Testis (tissue), 2 donors: Measurements from ENCODE around the gene CSF3R.
"Not testable (repeated sequence)": the region's sequence is repeated elsewhere in the genome, so short reads cannot be mapped to it uniquely, and the experiment has no call there.

Experiments
- POLR2A ChIP-seq: fragments of 450-650 bp; IDR thresholded peaks from one replicate; pipeline ENCODE4 v1.6.1; 2017; ENCODE audit warnings: antibody characterized with exemption, mild to moderate bottlenecking, moderate library complexity
- TF ChIP-seq, protein P1 (sequence below), 3 experiments: fragments of 450-650 bp in 2 of 3; fragments of 200-600 bp in 1 of 3; sonication (generic) in 1 of 3; IDR thresholded peaks; one replicate each; pipeline ENCODE4 v1.5.1; 2016 to 2019; ENCODE audit warnings: antibody characterized with exemption in 3 of 3, mild to moderate bottlenecking in 2 of 3, moderate library complexity in 1 of 3

DNA sequence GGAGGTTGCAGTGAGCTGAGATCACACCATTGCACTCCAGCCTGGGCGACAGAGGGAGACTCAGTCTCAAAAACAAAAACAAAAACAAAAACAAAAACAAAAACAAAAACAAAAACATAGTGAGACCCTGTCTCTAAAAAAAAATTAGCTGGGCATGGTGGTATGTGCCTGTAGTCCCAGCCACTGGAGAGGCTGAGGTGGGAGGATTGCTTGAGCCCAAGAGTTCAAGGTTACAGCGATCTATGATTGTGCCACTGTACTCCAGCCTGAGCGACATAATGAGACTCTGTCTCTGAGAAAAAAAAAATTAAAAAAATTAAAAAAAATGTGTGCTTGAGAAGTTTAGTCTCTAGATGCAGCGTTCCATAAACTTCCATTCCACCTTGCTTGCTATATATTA lies 19.2 kb upstream of the CSF3R start:
- TF ChIP-seq, protein P1, sequence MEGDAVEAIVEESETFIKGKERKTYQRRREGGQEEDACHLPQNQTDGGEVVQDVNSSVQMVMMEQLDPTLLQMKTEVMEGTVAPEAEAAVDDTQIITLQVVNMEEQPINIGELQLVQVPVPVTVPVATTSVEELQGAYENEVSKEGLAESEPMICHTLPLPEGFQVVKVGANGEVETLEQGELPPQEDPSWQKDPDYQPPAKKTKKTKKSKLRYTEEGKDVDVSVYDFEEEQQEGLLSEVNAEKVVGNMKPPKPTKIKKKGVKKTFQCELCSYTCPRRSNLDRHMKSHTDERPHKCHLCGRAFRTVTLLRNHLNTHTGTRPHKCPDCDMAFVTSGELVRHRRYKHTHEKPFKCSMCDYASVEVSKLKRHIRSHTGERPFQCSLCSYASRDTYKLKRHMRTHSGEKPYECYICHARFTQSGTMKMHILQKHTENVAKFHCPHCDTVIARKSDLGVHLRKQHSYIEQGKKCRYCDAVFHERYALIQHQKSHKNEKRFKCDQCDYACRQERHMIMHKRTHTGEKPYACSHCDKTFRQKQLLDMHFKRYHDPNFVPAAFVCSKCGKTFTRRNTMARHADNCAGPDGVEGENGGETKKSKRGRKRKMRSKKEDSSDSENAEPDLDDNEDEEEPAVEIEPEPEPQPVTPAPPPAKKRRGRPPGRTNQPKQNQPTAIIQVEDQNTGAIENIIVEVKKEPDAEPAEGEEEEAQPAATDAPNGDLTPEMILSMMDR (IDR thresholded peaks at IDR 0.05), result not testable (repeated sequence)
- TF ChIP-seq POLR2A, result not testable (repeated sequence)
